Right lung (tissue), 5 donors: ENCODE data around the gene GGT6. TPM values are rescaled to one million over a fixed set of nuclear protein-coding genes. Genes with fewer than 3 reads are reported as not detected.
A peak's percentile ranks its signal among the peaks of the same experiment; 100 is the strongest.

ENCODE experiments used
- DNase-seq, 2 donors: peaks; one replicate each; pipeline ENCODE4 v3.0.0-alpha.2; 2013
- polyA plus RNA-seq, 5 donors: library from polyadenylated mRNA; unstranded; fragments of 120-200 nt; gene quantifications; one replicate each; pipeline versions ENCODE4 v1.2.1 to v1.2.3, GENCODE V29; 2013; ENCODE audit warnings: inconsistent platforms in 1 of 5, low replicate concordance in 1 of 5; ENCODE audit not compliant: insufficient read length in 5 of 5, insufficient read depth in 1 of 5

GGT6 gene
- polyA plus RNA-seq, 5 donors = 3.9 to 9.8 (median 6.1) TPM

DNA sequence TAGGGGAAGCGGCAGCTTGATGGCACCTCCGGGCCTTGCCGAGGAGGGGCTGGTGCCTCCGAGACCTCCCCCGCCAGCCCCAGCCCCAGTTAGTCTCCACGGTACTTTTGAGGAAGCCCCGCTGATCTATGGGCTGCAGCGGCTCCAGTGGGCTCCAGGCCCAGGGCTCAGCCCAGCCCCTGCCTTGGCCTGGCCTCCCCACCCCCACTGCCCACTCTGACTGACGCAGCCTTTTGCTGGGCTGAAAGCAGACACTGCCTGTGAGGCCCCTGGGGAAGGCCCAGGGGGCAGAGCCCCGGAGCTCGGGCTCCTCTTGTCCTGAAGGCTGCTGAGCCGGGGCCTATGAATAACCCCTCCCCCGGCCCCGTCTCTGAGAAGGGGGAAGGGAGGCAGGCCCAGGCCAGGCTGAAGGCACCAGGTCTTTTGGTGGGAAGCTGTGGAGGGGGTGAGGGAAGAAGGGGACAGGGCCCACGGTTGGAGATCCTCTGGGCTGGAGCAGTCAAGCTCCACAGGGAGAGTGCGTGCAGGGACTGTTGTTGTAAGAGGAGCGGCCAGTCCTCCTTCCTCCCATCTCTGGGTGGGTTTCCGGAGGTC is 16.4 kb upstream of the GGT6 start:
- DNase-seq = no peak

DNA sequence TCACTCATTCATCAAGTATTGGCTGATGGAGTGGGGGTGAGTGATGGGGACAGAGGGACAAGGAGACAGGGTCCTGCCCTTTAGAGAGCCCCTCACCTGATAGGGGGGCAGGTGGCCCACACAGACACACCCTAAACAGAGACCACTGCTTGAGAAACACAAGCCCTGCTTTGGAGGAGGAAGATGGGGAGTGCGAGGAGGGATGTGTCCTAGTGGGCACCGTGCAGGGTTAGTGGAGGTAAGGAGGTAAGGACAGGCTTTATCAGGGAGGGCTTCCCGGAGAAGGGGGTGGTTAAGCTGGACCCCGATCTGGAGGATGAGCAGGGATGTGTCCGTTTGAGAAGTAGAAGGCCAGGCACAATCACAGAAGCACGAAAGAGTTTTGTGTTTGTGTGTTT is 15.8 kb upstream of the GGT6 start:
- no peak for DNase-seq

DNA sequence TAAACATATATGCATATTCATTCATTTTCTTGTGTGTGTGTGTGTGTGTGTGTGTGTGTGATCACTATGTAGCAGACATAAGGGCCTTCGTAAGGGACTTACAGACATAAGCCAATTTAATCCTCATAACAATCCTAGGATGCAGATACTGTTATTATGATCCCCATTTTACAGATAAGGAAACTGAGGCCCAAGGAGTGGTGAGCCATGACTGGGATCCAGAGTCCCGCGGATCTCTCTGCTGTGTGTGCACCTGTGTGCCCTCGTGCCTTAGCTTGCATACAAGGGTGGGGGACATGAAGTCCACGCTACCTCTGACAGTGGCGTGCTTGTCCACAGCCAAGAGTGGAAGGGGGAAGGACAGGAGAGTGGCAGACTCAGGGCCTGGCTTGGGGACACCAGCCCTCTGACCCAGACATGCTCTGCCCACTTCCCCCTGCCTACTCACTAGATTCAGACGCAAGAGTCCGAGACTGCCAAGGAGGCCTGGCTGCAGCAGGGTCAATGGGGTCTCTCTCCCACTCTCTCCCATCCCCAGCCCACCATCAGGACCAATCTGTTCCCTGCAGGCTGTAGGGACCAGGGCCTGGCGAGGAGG is 14.2 kb upstream of the GGT6 start:
- no peak for DNase-seq

DNA sequence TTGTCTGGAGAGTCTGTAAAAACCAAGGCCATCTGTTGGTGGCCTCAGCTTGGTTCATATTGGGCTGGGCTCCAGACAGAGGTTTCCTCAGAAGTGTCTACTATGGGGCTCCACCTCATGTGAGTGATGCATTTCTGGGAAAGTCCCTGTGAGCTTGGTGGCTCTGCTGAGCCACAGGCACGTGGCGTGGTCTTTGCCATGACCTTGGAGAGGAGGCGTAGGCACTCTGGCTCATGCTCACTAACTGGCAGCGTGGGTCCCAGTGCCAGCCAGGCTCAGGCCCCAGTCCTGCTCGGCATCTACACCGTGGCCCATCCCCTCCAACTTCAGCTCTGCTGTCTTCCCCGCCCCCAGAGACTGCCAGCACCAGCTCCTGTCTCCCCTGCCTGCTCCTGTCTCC is 13.3 kb upstream of the GGT6 start:
- DNase-seq = no peak

DNA sequence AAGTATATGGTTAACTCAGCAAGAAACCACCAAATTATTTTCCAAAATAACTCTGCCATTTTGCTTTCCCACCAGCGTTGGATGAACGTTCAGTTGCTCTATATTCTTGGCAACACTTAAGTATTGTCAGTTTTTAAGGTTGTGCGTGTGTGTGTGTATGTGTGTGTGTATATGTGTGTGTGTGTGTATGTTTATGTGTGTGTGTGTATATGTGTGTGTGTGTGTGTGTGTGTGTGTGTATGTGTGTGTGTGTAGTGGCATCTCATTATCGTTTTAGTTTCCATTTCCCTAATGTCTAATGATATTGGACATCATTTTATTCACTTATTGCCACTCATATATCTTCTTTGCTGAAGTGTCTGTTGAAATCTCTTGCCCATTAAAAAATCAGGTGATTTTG is 12.7 kb upstream of the GGT6 start:
- no peak for DNase-seq

DNA sequence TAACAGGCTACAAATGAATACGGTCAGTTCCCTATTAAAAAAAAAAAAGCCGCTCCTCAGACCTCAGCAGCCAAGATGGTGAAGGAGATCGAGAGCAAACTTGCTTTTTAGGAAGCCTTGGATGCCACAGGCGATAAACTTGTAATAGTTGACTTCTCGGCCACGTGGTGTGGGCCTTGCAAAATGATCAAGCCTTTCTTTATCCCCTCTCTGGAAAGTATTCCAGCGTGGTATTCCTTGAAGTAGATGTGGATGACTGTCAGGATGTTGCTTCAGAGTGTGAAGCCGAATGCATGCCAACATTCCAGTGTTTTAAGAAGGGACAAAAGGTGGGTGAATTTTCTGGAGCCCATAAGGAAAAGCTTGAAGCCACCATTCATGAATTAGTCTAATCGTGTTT is 11.8 kb upstream of the GGT6 start:
- no peak for DNase-seq

DNA sequence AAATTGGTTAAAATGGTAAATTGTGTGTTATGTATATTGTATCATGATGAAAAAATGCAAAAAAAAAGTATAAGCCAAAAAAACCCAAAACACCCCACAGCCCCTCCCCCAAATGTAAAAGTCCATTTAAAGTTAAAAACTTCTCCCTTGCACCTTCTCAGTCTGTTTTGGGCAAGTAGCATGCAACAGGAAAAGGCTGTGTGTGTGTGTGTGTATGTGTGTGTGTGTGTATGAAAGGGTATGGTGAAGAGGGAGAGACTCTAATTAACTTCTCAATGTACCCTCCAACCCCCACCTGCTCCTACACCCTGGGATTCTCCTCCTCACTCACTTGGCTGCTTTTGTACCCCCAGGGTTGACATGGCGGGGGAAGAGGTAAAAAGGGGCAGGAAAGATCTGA is 9.2 kb upstream of the GGT6 start:
- no peak for DNase-seq

DNA sequence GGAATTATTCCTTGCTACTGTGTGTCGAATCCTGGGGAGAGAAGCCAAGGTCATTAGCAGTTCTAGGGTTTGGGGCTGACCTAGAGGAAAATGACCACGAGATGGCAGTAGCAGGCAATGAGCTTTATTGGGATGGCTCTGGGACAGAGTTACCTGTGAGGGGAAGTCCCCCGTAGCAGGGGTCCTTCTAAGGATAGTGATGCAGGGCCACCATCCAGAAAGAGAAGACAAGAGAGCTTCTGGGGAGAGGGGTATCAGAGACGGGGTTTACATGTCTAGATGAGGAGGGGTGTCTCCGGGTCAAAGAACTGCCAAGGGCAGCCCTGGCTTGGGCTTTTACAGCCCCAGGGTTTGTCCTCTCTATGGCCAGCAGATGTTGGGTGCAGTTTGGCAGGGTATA is 6.4 kb upstream of the GGT6 start:
- peak; percentile 49 to 63 for DNase-seq

DNA sequence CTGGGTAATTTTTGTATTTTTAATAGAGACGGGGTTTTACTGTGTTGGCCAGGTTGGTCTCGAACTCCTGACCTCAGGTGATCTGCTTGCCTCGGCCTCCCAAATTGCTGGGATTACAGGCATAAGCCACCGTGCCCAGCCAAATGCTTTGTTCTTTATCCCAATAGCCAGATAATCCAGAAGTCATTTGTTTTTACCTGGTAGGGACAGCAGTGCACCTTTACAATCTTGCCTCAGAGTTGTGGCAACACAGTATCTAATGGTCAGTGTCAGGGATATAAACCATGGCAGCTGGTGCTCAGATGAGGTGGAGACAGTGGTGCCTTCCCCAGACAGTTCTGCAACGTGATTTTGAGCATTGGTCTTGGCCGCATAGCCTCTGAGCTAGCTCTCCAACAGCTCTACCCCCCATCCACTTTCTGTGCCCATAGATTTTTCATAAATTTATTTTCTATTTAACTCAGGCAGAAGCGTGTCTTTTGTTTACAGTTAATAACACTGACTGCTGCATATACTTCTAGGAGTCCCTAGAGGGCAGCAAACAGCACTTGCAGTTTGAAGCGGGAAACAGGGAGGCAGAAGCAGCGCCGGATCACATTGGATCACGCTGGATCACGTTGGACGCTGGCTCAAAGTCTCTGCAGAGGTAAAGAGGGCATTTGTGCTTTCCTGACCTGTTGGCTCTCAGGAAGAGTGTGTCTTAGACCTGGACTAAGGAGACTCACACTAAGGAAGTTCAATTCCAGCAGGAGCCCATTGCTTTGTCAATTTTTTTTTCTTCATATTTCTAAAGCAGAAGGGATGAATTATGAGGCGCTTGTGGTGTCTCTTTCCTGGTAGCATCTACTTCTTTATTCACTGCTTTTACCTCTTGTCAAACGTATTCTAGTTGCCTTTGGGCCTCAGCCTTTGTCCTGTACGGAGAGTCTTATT is 5.1 kb upstream of the GGT6 start:
- peak; percentile 51 to 64 for DNase-seq

DNA sequence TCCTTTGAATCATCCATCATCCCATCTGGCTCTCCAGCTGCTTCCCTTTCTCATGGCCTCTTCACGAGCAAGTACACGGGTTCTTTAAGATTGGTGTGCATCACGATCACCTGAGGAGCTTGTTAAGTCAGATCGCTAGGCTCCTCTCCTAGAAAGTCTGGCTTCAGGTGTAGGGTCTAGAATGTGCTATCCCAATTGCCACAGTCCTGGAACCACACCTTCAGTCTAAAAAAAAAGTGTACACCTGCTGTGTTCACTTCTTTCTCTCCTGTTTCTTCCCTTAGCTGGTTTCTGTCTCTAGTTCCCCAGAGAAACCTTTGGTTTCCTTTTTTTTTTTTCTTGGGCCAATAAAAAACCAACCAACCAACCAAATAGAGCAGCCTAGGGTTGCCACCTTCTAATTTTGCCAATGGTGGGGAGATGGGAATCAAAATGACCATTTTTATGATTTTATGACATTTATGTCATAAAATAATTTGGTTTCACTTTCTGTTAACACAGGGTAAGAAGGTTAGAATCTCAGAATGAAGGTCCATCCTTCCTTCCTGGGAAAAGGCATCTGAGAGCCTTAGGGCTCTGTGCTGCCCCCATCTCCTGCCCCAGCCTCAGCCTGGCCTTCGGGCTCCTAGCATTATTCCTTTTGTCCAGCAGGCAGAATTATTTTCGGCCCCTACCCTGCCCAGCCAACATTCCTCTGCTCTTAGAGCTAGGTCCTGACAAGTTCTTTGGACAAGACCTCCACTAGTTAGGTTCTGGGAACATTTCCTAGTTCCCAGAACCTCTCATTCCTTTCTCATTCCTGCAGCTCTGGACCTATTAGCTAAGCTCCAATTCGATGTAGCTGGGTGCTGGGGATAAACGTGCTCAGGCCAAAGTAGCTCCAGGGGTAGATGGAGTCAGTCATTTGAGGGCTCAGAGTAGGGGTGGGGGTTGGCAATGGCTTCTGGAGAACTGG is 1.9 kb upstream of the GGT6 start:
- DNase-seq = no peak

DNA sequence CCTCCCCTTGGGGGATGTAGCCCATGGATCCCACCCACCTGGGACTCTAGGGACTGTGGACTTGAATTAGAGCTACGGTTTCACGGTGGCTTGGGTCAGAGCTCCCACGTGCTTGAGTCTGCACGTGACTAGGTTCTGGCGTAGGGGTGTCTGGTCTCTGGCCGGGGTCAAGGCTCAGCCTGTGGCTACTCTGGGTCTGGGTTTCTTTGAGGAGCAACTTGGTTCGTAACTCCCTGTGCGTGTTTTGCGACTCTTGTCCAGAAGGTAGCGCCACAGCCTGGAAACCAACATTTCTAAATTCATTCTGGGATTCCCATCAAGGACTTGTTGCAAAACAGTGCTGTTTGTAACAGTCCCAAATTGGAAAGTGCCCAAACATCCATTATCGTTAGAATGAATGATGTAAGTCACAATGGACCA is 470 bp upstream of the GGT6 start:
- no peak for DNase-seq

DNA sequence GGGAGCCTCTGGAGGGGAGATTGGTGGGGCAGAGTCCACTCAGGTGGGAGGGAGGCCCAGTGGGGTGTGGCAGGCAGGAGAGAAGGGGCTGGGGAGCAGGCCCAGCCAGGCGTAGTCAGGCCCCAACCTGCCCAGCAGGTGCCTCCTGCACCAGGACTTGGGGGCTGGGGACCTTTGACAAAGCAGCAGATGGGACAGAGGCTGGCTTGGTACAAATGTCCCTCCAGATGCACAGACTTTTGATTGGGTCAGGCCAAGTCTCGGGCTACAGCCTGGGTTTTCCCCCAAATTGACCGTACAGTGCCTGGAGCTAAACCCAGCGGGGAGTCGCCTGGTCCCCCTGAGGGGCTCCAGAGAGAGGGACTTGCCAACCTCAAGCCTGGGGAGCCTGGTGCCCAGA is 411 bp downstream of the GGT6 start:
- no peak for DNase-seq

DNA sequence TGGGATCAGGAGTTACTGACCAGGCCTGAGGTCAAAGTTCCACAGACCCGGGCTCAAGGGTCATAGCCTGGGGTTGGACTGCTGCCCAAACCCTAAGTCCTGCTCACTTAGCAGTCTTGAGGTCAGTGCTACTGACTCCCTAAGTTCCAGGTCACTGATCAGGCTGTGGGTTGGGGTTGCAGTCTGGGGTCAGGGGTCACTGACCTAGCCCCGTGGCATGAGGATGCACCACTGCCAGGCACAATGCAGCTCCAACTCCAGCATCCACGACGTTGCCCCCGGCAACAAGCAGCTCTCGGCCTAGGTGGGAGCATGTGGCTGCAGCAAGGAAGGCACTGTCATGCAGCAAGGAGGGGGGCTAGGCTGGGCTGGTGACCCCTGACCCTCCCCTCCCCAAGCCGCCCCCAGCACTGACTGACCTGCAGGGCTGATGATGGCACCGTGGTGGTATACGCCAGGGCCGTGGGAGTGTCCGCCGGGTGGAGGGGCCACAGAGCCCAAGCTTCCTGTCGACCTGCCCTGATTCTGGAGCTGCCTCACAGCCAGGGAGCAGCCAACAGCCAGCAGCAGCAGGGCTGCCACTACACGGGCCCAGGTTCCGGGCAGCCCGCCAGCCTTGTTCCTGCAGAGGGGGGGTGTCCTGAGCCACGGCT is 1.1 kb downstream of the GGT6 start:
- no peak for DNase-seq

DNA sequence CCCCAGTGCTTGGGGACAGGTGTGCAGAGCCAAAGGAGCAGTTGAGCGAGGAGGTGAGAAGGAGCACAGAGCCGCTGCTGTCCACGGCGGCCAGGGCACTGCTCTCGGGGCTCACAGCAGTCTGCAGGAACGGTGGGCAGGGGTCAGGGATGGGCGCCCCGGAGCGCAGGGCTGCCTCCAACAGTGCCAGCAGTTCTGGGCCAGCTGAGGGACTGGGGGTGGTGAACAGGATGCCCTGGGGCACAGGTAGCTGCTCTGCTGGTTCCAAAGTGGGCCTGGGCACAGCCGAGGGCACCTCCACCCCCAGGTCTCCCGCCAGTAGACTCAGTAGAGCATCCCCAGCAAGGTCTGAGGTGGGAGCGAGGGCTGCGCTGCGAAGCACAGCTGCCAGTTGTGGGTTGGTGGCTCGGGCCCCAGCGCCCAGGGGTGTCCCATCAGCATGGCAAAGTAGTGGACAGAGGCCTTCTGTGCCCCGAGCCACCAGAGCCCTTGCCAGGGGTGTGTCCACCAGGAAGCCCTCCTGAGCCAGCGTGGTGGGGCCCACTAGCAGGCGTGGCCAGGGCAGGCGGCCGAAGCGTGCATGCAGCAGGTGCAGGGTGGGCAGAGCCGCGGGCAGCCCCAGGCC is 1.9 kb downstream of the GGT6 start:
- no peak for DNase-seq

DNA sequence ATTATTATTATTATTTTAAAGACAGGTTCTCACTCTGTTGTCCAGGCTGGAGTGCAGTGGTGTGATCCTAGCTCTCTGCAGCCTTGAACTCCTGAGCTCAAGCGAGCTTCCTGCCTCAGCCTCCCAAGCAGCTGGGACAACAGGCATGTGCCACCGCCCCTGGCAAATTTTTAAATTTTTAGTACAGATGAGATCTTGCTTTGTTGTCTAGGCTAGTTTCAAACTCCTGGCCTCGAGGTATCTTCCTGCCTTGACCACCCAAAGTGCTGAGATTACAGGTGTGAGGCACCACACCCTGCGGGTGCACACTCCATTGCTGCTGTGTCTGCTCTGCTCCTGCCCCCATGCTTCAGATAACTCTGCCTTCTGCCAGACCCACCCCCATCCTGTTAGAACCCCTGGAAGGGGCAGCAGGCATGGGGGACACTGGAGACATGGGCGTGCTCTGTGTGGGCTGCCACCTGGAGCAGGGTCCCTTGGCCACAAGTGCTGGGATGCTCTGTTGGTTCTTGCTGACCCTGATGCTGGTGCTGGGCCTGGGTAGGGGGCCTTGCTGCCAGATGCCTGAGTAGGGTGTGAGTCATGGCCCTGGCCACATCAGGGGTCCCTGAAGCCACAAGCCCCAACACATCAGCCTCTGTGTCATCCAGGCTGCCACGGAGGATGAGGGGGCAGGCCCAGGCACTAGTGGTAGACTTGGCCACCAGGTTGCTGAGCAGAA is 2.6 kb downstream of the GGT6 start:
- DNase-seq = no peak

DNA sequence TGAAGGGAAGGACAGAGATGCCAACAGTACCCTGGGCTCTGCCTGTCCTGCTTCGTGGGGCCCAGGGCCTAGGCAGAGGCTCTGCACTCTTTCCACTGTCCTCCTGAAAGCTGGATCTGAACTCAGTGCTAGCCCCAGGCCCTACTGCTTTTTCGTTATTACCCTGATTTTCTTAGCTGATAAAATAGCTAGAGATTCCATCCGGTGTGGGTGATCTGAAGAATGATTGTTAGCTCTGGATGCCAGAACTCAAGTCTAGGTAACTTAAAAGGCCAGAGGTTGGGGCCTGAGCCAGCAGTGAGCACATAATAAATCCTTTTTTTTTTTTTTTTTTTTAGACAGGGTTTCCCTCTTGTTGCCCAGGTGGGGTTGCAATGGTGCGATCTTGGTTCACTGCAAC is 3.4 kb downstream of the GGT6 start:
- no peak for DNase-seq

DNA sequence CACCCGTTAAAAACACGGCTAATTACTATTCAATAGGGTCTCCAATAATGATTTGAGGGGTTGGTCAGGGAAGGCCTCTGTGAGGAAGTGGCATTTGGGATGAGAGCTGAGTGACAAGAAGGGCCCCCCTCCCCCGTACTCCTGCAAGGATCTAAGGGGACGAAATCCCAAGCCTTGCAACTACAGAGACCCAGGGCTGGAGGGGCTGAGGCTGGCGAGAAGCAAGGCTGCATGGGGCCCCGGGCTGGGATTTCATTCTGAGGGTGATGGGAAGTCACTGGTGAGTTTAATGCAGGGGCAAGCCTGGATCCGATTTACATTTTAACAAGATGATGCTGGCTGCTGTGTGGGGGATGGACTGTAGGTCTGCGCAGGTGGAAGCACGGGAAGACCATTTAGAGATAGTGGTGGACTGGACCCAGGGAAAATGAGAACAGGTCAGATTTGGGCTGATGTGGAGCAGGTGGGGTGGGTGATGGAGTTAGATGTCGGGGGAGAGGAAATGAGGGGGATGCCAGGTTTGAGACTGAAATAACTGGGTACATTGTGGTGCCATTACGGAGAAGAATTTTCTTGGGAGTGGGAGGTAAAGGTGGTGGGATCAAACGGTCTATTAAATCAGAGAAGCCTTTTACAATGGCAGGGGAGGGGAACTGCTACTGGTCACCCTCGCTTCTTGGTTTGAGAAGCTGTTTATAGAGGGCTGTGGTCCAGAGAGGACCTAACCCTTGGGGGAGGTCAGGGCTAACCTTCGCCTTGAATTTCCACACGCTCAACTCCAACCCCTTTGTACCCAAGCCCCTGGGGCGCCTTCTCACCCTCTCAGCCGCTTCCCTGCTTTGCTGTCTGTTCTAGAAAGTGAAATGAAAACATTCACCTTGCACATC is 4.3 kb downstream of the GGT6 start:
- DNase-seq = no peak

DNA sequence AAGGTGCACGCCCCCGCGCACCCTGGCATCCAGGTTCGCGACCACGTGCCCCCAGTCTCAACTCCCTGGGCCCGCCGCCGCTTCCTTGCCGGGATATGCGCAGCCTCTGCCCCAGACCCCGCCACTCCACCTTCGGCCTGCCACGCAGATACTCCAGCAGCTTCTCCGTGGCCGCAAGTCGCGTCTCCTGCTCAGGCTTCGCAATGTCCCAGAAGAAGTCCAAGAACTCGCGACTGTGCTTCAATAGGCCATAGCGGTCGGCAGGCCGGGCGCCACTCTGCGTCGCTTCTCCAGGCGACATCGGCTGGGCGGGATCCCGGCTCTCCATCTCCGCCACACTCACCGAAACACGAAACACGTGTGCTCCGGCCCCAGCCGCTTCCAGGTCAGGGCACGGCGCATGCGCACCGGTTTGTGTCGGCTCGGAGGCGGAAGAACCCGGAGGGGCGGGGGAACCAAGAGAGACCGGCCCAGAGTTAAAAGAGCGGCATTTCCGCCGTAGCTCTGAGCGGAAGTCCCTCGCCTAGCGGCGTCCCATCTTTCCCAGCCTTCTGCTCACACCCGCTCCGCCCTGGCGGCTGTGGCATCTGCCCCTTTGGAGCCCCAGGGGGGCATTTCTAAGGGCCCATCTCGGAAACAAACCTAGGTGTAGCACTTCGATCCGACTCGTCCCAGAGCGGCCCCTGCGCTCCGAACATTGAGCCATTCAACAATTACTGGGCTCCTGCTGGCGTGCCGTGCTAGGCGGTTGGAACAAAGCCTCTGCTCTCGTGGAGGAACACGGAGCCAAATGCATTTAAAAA is 5.2 kb downstream of the GGT6 start, which contains the start of gene MYBBP1A:
TSS of gene MYBBP1A (minus strand) at position 388 of the 803 bp plus-strand sequence. CDS start at position 328, 60 bp downstream.
- DNase-seq = peak; percentile 93 to 94
